ENCODE measurements around the gene PTPRE.

- TF ChIP-seq CTCF (IDR thresholded peaks at IDR 0.05) (no peak), POLR2AphosphoS5 (IDR thresholded peaks at IDR 0.05) (no peak), POLR2A (IDR thresholded peaks at IDR 0.05) (no peak), EP300 (IDR thresholded peaks at IDR 0.05) (no peak)
Measured at GRCh38 chr10:127867805-127868204, 39.1 kb upstream of the PTPRE start.

All from upper lobe of left lung (tissue), 4 donors.